B cell (primary cell): ENCODE results near the gene AOPEP. TPM values are rescaled to one million over a fixed set of nuclear protein-coding genes. Genes with fewer than 3 reads are reported as not detected.

Experiments used
- ATAC-seq: fragments of 200-7000 bp; cut with Tn5 transposase; one replicate; pipeline ENCODE4 v1.10.0; 2021; ENCODE audit warnings: low read depth, mild to moderate bottlenecking, moderate number of reproducible peaks, moderate library complexity
- CTCF ChIA-PET: fragments of 350-600 bp; sonication (Branson Sonifier 250); formaldehyde crosslinking; loops from one replicate; lab custom pipeline; 2021; ENCODE audit warnings: antibody characterized with exemption, inconsistent platforms; lab: Charles Lee
- POLR2A ChIA-PET: fragments of 350-600 bp; sonication (Branson Sonifier 250); formaldehyde crosslinking; loops from one replicate; lab custom pipeline; 2021; ENCODE audit warnings: antibody characterized with exemption; lab: Charles Lee
- DNase-seq: peaks from one replicate; pipeline ENCODE4 v3.0.0; 2013
- H2AFZ ChIP-seq: 2 replicates; pipeline ENCODE4 v1.6.1; 2012; ENCODE audit warnings: mild to moderate bottlenecking, low read depth, low read length; ENCODE audit not compliant: insufficient read depth, poor library complexity, severe bottlenecking
- H3K27ac ChIP-seq, 2 donors: 1 replicate in 1 of 2; 2 replicates in 1 of 2; pipeline ENCODE4 v1.5.1; 2012 to 2013; ENCODE audit warnings: low read length in 2 of 2, mild to moderate bottlenecking in 2 of 2, moderate library complexity in 1 of 2
- H3K27me3 ChIP-seq, 4 experiments: fragments of 200-600 bp in 1 of 4; sonication (generic) in 1 of 4; replicated peaks in 1 of 4; 1 replicate in 2 of 4; 2 replicates in 2 of 4; pipeline versions ENCODE4 v1.6.1 to v1.7.0; 2013 to 2016; ENCODE audit warnings: low read length in 3 of 4, mild to moderate bottlenecking in 2 of 4, mixed read lengths in 1 of 4, moderate library complexity in 1 of 4; ENCODE audit not compliant: insufficient read depth in 4 of 4, control insufficient read depth in 3 of 4; ENCODE audit errors: control extremely low read depth in 1 of 4
- H3K36me3 ChIP-seq, 2 experiments: replicated peaks in 1 of 2; 1 replicate in 1 of 2; 2 replicates in 1 of 2; pipeline versions ENCODE4 v1.6.1 to v1.7.1; 2013; ENCODE audit warnings: low read length in 1 of 2; ENCODE audit not compliant: insufficient read depth in 2 of 2, control insufficient read depth in 1 of 2; ENCODE audit errors: control extremely low read depth in 1 of 2, extremely low read depth in 1 of 2
- H3K4me1 ChIP-seq, 2 donors: fragments of 200-600 bp in 1 of 2; sonication (generic) in 1 of 2; 1 replicate in 1 of 2; 2 replicates in 1 of 2; pipeline versions ENCODE4 v1.5.1 to v1.6.1; 2013 to 2017; ENCODE audit warnings: low read length in 2 of 2; ENCODE audit not compliant: control insufficient read depth in 2 of 2, insufficient read depth in 2 of 2
- H3K4me2 ChIP-seq: replicated peaks from 2 replicates; pipeline ENCODE3; 2012; ENCODE audit warnings: mild to moderate bottlenecking, low read depth, low read length; ENCODE audit not compliant: poor library complexity, severe bottlenecking
- H3K4me3 ChIP-seq, 5 experiments: fragments of 200-600 bp in 1 of 5; sonication (generic) in 1 of 5; 1 replicate in 3 of 5; 2 replicates in 2 of 5; pipeline versions ENCODE4 v1.5.1 to v1.7.0; 2011 to 2016; ENCODE audit warnings: low read length in 4 of 5, mild to moderate bottlenecking in 4 of 5, low read depth in 2 of 5, control low read depth in 1 of 5, moderate library complexity in 1 of 5; ENCODE audit not compliant: insufficient read depth in 1 of 5; ENCODE audit errors: control extremely low read depth in 1 of 5, extremely low read depth in 1 of 5
- H3K79me2 ChIP-seq: fragments of 200-600 bp; sonication (generic); one replicate; pipeline ENCODE4 v1.6.0; 2016; ENCODE audit warnings: low read length; ENCODE audit not compliant: control insufficient read depth, insufficient read depth
- H3K9ac ChIP-seq: fragments of 200-600 bp; sonication (generic); 2 replicates; pipeline ENCODE4 v1.6.1; 2017; ENCODE audit warnings: mild to moderate bottlenecking, low read length, moderate library complexity
- H3K9me3 ChIP-seq, 3 donors: one replicate each; pipeline versions ENCODE4 v1.6.1 to v1.7.1; 2013; ENCODE audit warnings: low read length in 2 of 3; ENCODE audit not compliant: control insufficient read depth in 2 of 3, insufficient read depth in 1 of 3; ENCODE audit errors: control extremely low read depth in 1 of 3
- H4K20me1 ChIP-seq: 2 replicates; pipeline ENCODE4 v1.6.0; 2012; ENCODE audit warnings: mild to moderate bottlenecking, low read length; ENCODE audit not compliant: insufficient read depth, control insufficient read depth, poor library complexity, severe bottlenecking
- H3K27ac Mint-ChIP-seq: one replicate; pipeline ENCODE4 v1.8.0; 2021; ENCODE audit warnings: mixed read lengths
- H3K27me3 Mint-ChIP-seq: one replicate; pipeline ENCODE4 v1.8.0; 2021; ENCODE audit warnings: mixed read lengths
- H3K4me1 Mint-ChIP-seq: one replicate; pipeline ENCODE4 v1.8.0; 2021; ENCODE audit warnings: mixed read lengths
- H3K4me3 Mint-ChIP-seq: one replicate; pipeline ENCODE4 v1.8.0; 2021; ENCODE audit warnings: mixed read lengths
- H3K9me3 Mint-ChIP-seq: one replicate; pipeline ENCODE4 v1.8.0; 2022; ENCODE audit warnings: mixed read lengths; ENCODE audit not compliant: insufficient read depth
- CTCF ChIP-seq: fragments of 200-600 bp; IDR thresholded peaks from one replicate; pipeline ENCODE4 v1.8.0; 2022; ENCODE audit warnings: antibody characterized with exemption, mild to moderate bottlenecking
- EZH2 ChIP-seq: IDR thresholded peaks from 2 replicates; pipeline ENCODE4 v1.6.1; 2012; ENCODE audit warnings: borderline replicate concordance, low read depth, mild to moderate bottlenecking, moderate library complexity, low read length; ENCODE audit not compliant: insufficient read depth, poor library complexity, severe bottlenecking
- WGBS: methylation state at CpG from one replicate; pipeline ENCODE4 v1.1.5; 2013; ENCODE audit warnings: missing lambda C conversion rate; ENCODE audit not compliant: insufficient coverage; 5-methylcytosine and 5-hydroxymethylcytosine counted together
- intact Hi-C: fragments of 100-400 bp; cut with micrococcal nuclease; formaldehyde crosslinking; loops from one replicate; pipeline ENCODE4 v1.10.0; 2022
- polyA plus RNA-seq: library from polyadenylated mRNA; depleted of rRNA; stranded (reverse); fragments of >200 nt; gene quantifications from 2 replicates; pipeline ENCODE4 v1.2.3, GENCODE V29; 2012
- total RNA-seq, 2 donors: library from RNA; stranded (reverse); fragments of 120-200 nt in 1 of 2; gene quantifications; 1 replicate in 1 of 2; 2 replicates in 1 of 2; pipeline versions ENCODE4 v1.2.3 to v1.2.4, GENCODE V29; 2013 to 2022

The AOPEP gene
- total and polyA plus RNA-seq, 2 donors (not counting 1 experiment from before 2014, with no cell fraction given): 5.1 to 35.8 TPM

- Histone ChIP-seq H3K79me2 (no peaks in the 10 kb centered on the region), H3K27ac (no peak overlapping the region), H3K27me3 (peaks cover 0 to 5% (median 0%) of the 10 kb centered on the region in 4 experiments), H2AFZ (no peak overlapping the region), H3K4me2 (no peak overlapping the region), H3K9ac (no peak overlapping the region), H3K36me3 (no peaks in the 10 kb centered on the region), H3K4me3 (no peak overlapping the region), H4K20me1 (no peaks in the 10 kb centered on the region), H3K9me3 (no peaks in the 10 kb centered on the region), H3K4me1 (no peaks in the 10 kb centered on the region)
- intact Hi-C loops: no loop called here
- ChIA-PET POLR2A (no interaction called here), CTCF (interaction anchor here (1.5 kb wide), 1 partner anchor 211 kb away, joined by 3 read pairs; no protein-coding TSS in a partner anchor)
- DNase-seq (no peak), ATAC-seq (no peak)
- H3K27ac Mint-ChIP-seq: no peak overlapping the region
- no peak overlapping the region for H3K4me3 Mint-ChIP-seq
- WGBS: 99% methylated on average over 7 of the region's 7 CpGs
- no peak for TF ChIP-seq EZH2
- TF ChIP-seq CTCF: no peak
- peaks cover 5% of the 10 kb centered on the region for H3K27me3 Mint-ChIP-seq
- H3K4me1 Mint-ChIP-seq: no peaks in the 10 kb centered on the region
- no peaks in the 10 kb centered on the region for H3K9me3 Mint-ChIP-seq
Observed at GRCh38 chr9:94993821-94994165, 267.3 kb downstream of the AOPEP start.

- DNase-seq: no peak
- no peaks in the 10 kb centered on the region for H3K9me3 ChIP-seq
- no peak overlapping the region for H3K4me3 ChIP-seq
- H3K27ac ChIP-seq: no peak overlapping the region
- intact Hi-C loops: no loop called here
- WGBS: 80% methylated on average over 1 of the region's 3 CpGs
- TF ChIP-seq CTCF: no peak
- no peak for TF ChIP-seq EZH2
- H3K4me1 ChIP-seq: no peaks in the 10 kb centered on the region
- peaks cover 10% of the 10 kb centered on the region for H3K27me3 Mint-ChIP-seq
- H3K36me3 ChIP-seq: no peaks in the 10 kb centered on the region
- no peak overlapping the region for H3K9ac ChIP-seq
- peaks cover 0 to 13% (median 1%) of the 10 kb centered on the region in 4 experiments for H3K27me3 ChIP-seq
- no peak overlapping the region for H3K27ac Mint-ChIP-seq
- no peaks in the 10 kb centered on the region for H3K4me1 Mint-ChIP-seq
- CTCF ChIA-PET: interaction anchor here (1.5 kb wide), 1 partner anchor 212 kb away, joined by 3 read pairs; no protein-coding TSS in a partner anchor
- H3K9me3 Mint-ChIP-seq: no peaks in the 10 kb centered on the region
- no peaks in the 10 kb centered on the region for H4K20me1 ChIP-seq
- no peak for ATAC-seq
- no peak overlapping the region for H3K4me2 ChIP-seq
- no peak overlapping the region for H2AFZ ChIP-seq
- POLR2A ChIA-PET: no interaction called here
- H3K4me3 Mint-ChIP-seq: no peak overlapping the region
- no peaks in the 10 kb centered on the region for H3K79me2 ChIP-seq
Observed at GRCh38 chr9:94995048-94995693, 268.7 kb downstream of the AOPEP start.
